ENCODE measurements around the gene GCK.

Gene GCK

DNA sequence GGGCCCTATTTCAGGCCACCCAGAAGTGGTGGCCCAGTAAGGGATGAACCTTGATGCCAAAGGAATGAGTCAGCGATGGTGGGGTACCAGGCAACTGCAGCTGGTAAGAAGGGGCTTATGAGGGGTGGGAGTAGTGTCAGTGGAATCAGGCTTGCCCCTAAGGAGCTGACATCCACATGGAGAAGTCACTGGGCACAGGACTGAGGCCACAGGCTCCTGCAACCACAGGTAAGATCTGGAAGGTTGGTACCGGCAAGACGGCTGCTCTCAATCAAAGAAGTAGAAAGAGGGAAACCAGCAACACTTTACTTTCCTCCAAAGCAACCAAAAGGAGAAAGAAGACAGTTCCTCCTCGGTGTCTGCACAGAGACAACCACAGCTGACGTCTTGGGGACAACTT lies 2.5 kb downstream of the GCK start:
- H3K4me1 ChIP-seq = no peaks in the 10 kb centered on the region
- peaks cover 0 to 10% (median 10%) of the 10 kb centered on the region in 3 donors for H3K9me3 ChIP-seq
- no peaks in the 10 kb centered on the region for H3K36me3 ChIP-seq
- DNase-seq = no peak
- intact Hi-C loops (cut with DNase I; ENCODE audit: low total_unique reads) = no loop called here
- TF ChIP-seq, protein P1, sequence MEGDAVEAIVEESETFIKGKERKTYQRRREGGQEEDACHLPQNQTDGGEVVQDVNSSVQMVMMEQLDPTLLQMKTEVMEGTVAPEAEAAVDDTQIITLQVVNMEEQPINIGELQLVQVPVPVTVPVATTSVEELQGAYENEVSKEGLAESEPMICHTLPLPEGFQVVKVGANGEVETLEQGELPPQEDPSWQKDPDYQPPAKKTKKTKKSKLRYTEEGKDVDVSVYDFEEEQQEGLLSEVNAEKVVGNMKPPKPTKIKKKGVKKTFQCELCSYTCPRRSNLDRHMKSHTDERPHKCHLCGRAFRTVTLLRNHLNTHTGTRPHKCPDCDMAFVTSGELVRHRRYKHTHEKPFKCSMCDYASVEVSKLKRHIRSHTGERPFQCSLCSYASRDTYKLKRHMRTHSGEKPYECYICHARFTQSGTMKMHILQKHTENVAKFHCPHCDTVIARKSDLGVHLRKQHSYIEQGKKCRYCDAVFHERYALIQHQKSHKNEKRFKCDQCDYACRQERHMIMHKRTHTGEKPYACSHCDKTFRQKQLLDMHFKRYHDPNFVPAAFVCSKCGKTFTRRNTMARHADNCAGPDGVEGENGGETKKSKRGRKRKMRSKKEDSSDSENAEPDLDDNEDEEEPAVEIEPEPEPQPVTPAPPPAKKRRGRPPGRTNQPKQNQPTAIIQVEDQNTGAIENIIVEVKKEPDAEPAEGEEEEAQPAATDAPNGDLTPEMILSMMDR (IDR thresholded peaks at IDR 0.05) = no peak
- H3K27ac ChIP-seq = no peak overlapping the region
- peaks cover 0 to 20% of the 10 kb centered on the region in 2 donors for H3K27me3 ChIP-seq
- H3K4me3 ChIP-seq = no peak overlapping the region

DNA sequence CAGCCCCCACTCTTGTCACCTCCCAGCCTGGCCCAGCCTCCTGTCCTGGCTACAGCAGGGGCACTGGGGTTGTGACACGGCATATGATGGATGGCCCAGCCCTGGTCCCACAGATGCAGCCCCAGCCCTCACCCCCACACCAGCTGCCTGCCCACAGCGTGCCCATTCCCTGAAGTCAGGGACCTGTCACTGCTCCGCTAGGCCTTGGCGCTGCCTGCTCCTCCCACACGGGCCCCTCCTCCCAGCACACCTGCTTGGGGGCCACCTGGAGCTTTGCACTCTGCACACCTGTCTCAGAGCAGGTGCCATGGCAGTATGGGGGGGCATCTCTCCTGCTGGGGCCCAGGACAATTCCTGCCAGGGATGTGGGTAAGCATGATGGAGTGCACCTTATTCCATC lies 3.5 kb downstream of the GCK start:
- no peaks in the 10 kb centered on the region for H3K36me3 ChIP-seq
- no peaks in the 10 kb centered on the region for H3K4me1 ChIP-seq
- no peak for DNase-seq
- TF ChIP-seq, protein P1 (IDR thresholded peaks at IDR 0.05) = no peak
- H3K9me3 ChIP-seq = peaks cover 0 to 10% (median 10%) of the 10 kb centered on the region in 3 donors
- no peak overlapping the region for H3K4me3 ChIP-seq
- H3K27ac ChIP-seq = no peak overlapping the region
- H3K27me3 ChIP-seq = peaks cover 0 to 20% of the 10 kb centered on the region in 2 donors
- intact Hi-C loops (cut with DNase I; ENCODE audit: low total_unique reads) = no loop called here

DNA sequence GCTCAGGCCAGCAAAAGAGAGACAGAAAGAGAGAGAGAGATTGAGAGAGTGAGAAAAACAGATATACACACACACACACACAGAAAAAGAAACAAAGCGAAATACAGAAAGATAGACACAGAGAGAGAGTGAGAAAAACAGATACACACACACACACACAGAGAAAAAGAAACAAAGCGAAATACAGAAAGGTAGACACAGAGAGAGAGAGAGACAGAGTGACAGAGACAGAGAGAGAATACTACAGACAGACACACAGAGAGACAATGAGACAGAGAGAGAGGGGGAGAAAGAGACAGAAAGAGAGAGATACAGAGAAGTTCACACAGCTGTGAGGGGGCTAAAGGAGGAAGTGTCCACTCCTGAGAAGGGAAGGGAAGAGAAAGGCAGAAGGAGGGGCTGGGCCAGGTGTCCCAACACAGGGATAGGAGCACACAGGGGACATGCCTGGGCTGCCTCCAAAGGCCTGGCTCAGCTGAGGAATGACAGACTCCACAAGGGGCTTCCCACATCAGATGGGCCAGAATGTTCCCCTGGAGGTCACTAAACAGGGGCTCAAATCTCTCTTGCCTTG lies 4.3 kb downstream of the GCK start:
- Histone ChIP-seq H3K36me3 (no peaks in the 10 kb centered on the region), H3K9me3 (peaks cover 0 to 10% (median 10%) of the 10 kb centered on the region in 3 donors), H3K27ac (no peak overlapping the region), H3K27me3 (peaks cover 0 to 18% of the 10 kb centered on the region in 2 donors), H3K4me1 (no peaks in the 10 kb centered on the region), H3K4me3 (no peak overlapping the region)
- no peak for DNase-seq
- TF ChIP-seq, protein P1 (IDR thresholded peaks at IDR 0.05) = no peak
- intact Hi-C loops (cut with DNase I; ENCODE audit: low total_unique reads) = loop anchor here (5.0 kb wide), 1 partner anchor 1098 kb away; no protein-coding TSS in a partner anchor

DNA sequence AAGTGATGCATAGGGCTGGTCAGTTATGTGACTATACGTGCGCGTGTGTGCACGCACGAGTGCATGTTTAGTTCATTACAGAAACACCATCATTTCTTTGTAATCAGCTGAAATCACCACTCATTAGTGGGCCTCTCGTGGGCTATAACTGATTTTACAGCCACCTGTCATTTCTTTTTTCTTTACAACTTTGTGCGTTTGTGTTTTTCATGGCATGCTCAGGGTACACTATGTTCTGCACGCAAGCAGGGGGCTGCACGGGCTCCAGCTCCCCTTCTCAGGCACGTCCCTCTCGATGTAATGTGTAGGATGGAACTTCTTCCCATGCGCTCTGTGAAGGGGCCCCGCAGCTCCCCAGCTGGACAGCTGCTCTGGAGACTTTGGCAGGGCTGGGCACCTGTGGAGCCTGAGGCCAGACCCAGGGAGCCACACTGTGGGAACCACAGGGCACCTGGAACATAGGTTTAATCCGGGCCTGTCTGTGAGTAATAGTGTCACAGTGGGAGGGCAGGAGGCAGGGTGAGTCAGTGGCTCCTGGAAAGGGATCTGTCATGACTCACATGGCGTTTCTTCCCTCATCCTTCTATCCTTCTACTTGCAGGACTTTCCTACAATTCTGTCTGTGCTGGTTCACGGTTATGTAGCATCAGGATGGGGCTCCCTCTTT lies 4.9 kb downstream of the GCK start:
- Histone ChIP-seq H3K4me3 (no peak overlapping the region), H3K27ac (no peak overlapping the region), H3K27me3 (peaks cover 0 to 12% of the 10 kb centered on the region in 2 donors), H3K4me1 (no peaks in the 10 kb centered on the region), H3K9me3 (peaks cover 0 to 10% (median 10%) of the 10 kb centered on the region in 3 donors), H3K36me3 (no peaks in the 10 kb centered on the region)
- intact Hi-C loops (cut with DNase I; ENCODE audit: low total_unique reads) = loop anchor here (5.0 kb wide), 1 partner anchor 1097 kb away; no protein-coding TSS in a partner anchor
- no peak for DNase-seq
- TF ChIP-seq, protein P1 (IDR thresholded peaks at IDR 0.05) = no peak

DNA sequence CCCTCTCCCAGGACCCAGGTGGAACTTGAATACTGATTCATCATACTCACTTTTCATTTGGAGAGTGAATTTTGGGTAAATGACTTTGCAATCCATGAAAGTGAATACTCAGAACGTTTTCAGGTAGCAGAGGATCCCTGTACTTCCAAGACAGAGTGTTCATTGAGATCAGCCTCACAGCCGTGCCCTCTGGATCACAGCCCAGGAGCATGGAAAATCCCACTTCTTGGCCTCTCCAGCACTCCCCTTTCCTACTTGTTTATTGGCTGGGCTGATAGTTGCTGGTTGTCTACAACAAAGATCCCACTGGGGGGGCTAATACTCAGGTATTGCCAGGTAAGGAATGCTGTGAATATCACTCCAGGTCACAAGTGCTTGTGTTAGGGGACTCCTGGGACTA lies 5.9 kb downstream of the GCK start:
- Histone ChIP-seq H3K27ac (no peak overlapping the region), H3K36me3 (no peaks in the 10 kb centered on the region), H3K9me3 (peaks cover 0 to 10% (median 10%) of the 10 kb centered on the region in 3 donors), H3K4me3 (no peak overlapping the region), H3K4me1 (no peaks in the 10 kb centered on the region), H3K27me3 (peaks cover 0 to 7% of the 10 kb centered on the region in 2 donors)
- TF ChIP-seq, protein P1 (IDR thresholded peaks at IDR 0.05) = no peak
- DNase-seq = no peak
- intact Hi-C loops (cut with DNase I; ENCODE audit: low total_unique reads) = loop anchor here (5.0 kb wide), 1 partner anchor 1096 kb away; no protein-coding TSS in a partner anchor

Data from tibial artery (tissue), 4 donors.